DOHH2 (cell line): ENCODE measurements around the gene PTH2.

ENCODE experiments used
- EZH2phosphoT487 ChIP-seq: fragments of 200-600 bp; sonication (generic); IDR thresholded peaks from 2 replicates; pipeline ENCODE4 v1.6.1; 2017; ENCODE audit warnings: borderline replicate concordance, mild to moderate bottlenecking, antibody characterized with exemption, low read length, moderate library complexity, mixed read lengths
- TF ChIP-seq, protein P1 (sequence below): fragments of 200-600 bp; sonication (generic); IDR thresholded peaks from one replicate; pipeline ENCODE4 v1.5.1; 2014; ENCODE audit warnings: antibody characterized with exemption, mild to moderate bottlenecking, low read depth, low read length; ENCODE audit not compliant: poor library complexity, severe bottlenecking

DNA sequence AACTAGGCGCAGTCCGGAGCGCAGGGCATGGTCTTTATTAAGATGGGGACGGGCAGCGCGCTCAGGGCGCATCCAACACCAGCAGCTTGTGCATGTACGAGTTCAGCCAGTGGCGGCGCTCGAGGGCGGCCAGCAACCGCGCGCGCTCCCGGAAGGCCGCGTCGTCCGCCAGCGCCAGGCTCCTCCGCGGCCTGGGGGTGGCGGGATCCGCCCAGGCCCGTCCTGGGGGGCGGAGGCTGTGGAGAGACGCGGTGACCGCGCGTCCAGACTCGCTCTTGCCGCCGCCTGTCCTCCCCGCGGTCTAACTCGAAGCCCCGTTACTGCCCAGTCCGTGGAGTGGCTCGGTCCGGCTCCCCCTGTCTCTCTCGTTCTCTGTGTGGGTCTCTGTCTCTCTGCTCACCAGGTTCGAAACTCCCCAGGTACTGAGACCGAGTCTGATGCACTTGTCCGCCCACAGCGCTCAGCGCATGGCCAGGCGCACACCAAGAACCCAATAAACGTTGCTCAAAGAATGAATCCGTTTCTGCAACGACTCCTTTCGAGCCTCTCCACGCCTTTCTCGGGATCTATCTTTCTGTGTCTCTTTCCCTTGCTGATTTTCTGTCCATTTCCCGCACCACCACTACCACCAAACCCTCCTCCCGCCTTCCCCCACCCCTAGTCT is 702 bp downstream of the PTH2 start:
- TF ChIP-seq, protein P1, sequence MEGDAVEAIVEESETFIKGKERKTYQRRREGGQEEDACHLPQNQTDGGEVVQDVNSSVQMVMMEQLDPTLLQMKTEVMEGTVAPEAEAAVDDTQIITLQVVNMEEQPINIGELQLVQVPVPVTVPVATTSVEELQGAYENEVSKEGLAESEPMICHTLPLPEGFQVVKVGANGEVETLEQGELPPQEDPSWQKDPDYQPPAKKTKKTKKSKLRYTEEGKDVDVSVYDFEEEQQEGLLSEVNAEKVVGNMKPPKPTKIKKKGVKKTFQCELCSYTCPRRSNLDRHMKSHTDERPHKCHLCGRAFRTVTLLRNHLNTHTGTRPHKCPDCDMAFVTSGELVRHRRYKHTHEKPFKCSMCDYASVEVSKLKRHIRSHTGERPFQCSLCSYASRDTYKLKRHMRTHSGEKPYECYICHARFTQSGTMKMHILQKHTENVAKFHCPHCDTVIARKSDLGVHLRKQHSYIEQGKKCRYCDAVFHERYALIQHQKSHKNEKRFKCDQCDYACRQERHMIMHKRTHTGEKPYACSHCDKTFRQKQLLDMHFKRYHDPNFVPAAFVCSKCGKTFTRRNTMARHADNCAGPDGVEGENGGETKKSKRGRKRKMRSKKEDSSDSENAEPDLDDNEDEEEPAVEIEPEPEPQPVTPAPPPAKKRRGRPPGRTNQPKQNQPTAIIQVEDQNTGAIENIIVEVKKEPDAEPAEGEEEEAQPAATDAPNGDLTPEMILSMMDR, result peak; percentile 26
- TF ChIP-seq EZH2phosphoT487, result no peak; the same call in 1 of the 2 replicates
